GM10847 (cell line): ENCODE data around the gene CNTN4.

Experiments
- POLR2A ChIP-seq: IDR thresholded peaks from 2 replicates; pipeline ENCODE4 v1.6.1; 2011; ENCODE audit not compliant: insufficient read length; ENCODE audit errors: extremely low read depth

CNTN4 gene

GRCh38 chr3:2623436-2623835 lies 524.8 kb downstream of the CNTN4 start:
- TF ChIP-seq POLR2A, result no peak

- no peak for TF ChIP-seq POLR2A
Observed at GRCh38 chr3:2628117-2628516, 529.5 kb downstream of the CNTN4 start.

- no peak for TF ChIP-seq POLR2A
Observed at GRCh38 chr3:2635511-2635910, 536.8 kb downstream of the CNTN4 start.

- TF ChIP-seq POLR2A, result no peak
Observed at GRCh38 chr3:2643606-2644005, 544.9 kb downstream of the CNTN4 start.

GRCh38 chr3:2645001-2645400 lies 546.3 kb downstream of the CNTN4 start:
- TF ChIP-seq POLR2A, result no peak

GRCh38 chr3:2650746-2651145 lies 552.1 kb downstream of the CNTN4 start:
- TF ChIP-seq POLR2A, result no peak

- no peak for TF ChIP-seq POLR2A
Observed at GRCh38 chr3:2652386-2652785, 553.7 kb downstream of the CNTN4 start.

- no peak for TF ChIP-seq POLR2A
Observed at GRCh38 chr3:2653706-2654105, 555.0 kb downstream of the CNTN4 start.

GRCh38 chr3:2655229-2655701 lies 556.6 kb downstream of the CNTN4 start:
- no peak for TF ChIP-seq POLR2A

GRCh38 chr3:2656806-2657777 lies 558.4 kb downstream of the CNTN4 start:
- TF ChIP-seq POLR2A, result no peak

- no peak for TF ChIP-seq POLR2A
Observed at GRCh38 chr3:2657971-2658370, 559.3 kb downstream of the CNTN4 start.

- no peak for TF ChIP-seq POLR2A
Observed at GRCh38 chr3:2659896-2660295, 561.2 kb downstream of the CNTN4 start.

GRCh38 chr3:2661078-2661477 lies 562.4 kb downstream of the CNTN4 start:
- no peak for TF ChIP-seq POLR2A

GRCh38 chr3:2677501-2677900 lies 578.8 kb downstream of the CNTN4 start:
- no peak for TF ChIP-seq POLR2A

- no peak for TF ChIP-seq POLR2A
Observed at GRCh38 chr3:2680236-2680635, 581.6 kb downstream of the CNTN4 start.

- TF ChIP-seq POLR2A, result no peak
Observed at GRCh38 chr3:2684046-2684445, 585.4 kb downstream of the CNTN4 start.
